Stimulated activated CD8-positive, alpha-beta memory T cell treated with anti-CD3 and anti-CD28 coated beads, Interleukin-15, amount 100 ng/mL, for 1 hour (primary cell): ENCODE data around the gene RTF2.
"Not testable (repeated sequence)": the region's sequence is repeated elsewhere in the genome, so short reads cannot be mapped to it uniquely, and the experiment has no call there.

Source experiments
- DNase-seq: peaks from one replicate; pipeline ENCODE4 v3.0.0-alpha.2; 2020; ENCODE audit warnings: low read depth

The RTF2 gene

DNA sequence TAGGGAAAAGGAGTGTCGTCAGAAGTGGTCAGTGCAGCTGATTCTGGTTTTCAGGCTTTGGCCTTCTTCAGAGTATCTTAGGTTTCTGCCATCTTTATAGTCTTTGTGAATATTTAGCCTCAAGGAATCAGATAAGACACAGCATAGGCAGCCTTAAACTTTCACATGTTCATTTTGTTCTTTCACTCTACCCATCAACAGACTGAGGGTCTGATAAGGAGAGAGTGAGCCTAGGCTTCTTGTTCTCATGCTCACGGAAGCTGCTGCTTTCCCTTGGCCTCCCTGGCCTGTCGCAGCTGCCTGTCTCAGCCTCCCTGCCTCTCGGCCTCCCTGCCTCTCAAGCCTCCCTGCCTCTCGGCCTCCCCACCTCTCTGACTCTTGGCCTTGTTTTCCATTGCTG, 20.1 kb downstream of the RTF2 start:
- DNase-seq = no peak

DNA sequence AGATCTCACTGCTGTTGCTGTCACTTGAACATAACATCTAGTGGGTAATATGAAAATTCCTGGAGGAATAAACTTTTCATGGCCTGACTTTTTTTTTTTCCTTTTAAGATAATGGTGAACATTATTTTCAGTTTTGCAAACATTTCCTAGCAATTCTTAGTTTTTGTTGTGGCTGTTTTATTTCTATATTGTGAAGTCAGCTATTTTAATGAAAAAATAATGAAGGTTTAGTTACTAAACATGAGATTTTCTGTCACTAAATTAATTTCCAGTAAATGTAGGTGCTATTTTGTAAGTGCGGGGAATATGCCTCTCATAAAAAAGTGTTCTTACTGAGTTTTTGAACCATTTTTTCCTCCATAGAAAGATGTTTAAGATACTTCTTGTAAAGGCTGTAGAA, 32.7 kb downstream of the RTF2 start:
- DNase-seq = no peak

DNA sequence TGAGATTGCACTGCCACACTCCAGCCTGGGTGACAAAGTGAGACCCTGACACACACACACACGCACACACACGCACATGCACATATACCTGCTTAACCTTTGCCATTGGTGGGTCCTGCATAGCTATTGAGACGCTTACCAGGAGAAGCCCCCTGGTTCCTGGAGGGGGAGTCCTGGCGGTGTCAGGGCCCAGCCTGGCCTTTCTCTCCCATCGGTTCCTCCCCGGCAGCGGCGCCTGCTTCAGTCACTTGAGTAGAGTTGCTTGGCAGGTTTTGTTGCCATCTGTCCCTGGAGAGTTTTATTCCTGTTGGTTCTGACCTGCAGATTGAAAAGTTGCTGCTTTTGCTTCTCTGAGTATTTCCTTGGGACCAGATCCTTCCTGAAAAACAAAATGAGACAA, 35.5 kb downstream of the RTF2 start:
- DNase-seq = no peak

DNA sequence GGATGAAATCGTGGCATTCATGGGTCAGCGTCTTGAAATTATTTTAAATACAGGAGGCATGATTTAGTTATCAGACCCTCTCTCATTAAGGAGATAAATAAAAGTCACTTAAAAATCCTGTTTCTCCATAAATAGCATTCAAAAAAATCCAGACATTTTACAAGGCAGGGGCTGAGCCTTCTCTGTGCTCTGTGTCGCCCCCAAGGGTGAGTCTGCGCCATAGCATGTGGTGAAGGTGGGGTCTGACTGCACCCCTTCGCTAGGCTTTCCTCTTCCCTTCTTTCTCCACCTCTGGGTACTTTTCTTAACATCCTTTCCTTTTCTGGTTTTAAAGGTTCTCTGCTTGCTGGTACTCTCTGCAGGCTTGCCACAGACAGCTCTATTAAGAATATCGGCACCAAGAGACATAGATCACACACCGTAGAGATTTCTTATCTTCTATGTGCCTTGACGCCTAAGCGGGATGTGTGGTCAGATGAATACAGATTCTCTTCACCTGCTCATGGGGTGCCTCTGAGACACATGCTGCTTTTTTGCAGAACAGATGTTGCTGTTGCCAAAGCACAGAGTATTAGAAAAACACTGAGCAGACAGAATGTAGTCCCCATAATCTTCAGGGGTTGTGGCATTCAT, 36.1 kb downstream of the RTF2 start:
- no peak for DNase-seq

DNA sequence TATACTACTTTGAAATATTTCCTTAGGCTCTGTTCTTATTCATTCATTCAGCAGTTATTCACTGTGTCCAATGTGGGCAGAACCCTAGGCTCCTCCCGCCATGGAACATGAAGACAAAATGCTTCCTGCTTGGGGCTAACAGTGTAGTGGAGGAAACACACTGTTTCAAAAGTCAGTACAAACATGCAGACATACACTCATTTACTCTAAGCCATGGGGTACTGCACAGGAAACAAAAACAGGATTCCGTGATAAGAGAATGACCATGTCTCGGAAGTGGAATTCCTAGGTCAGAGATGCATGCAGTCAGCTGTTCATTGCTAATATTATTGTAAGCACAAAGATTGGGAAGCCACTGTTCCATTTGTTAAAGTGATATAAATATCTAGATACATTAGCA, 37.7 kb downstream of the RTF2 start:
- no peak for DNase-seq

DNA sequence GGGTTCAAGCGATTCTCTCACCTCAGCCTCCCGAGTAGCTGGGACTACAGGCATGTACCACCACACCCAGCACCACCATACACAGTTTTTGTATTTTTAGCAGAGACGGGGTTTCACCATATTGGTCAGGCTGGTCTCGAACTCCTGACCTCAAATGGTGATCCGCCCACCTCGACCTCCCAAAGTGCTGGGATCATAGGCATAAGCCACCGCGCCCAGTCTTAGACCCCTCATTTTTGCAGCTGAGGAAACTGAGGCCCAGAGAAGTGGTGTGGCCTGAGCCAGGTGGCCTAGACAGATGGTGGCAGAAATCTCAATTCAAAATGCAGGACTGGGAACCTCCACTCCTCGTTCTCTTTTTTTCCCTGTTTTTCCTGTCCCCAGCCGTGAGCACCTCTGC, 43.5 kb downstream of the RTF2 start:
- no peak for DNase-seq

DNA sequence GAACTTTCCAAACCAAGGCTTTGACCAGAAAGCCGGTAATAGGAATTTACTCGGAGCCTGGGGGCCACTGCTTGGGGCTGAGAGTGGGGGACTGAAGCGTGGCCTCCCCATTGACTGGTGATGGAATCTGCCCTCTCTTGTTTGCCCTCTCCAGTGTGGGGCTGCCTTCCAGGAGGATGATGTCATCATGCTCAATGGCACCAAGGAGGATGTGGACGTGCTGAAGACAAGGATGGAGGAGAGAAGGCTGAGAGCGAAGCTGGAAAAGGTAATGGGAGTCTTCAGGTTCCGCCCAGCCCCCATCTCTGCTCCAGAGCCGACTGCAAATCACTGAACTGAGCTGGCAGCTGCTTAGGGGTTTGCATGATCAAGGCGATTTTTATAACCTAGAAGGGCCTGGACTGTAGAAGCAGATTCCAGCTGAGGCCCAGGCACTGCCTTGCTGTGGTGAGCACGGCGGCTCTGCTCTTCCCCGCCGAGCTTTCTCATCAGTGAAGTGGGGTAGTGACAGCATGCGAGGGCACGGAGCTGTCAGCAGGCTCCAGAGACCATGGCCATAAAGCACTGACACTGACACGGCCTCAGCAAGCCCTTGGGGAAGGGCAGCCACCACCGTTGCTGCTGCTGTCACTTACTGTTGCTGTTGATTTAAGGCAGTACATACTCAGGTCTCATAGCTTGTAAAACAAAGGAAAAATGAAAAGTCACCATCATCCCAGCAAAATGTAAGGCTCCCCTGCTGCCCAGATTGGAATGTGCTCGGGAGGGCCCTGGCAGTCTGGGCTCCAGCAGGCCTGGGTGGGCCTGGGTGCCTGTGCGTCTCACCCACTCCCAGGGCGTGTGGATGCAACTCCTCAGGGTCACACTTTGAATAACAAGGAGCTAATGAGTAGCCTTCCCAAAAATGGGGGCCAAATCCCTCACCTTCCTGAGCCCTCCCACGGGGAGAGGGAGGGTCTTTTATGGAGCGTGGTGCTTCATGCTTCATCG, 45.0 kb downstream of the RTF2 start:
- no peak for DNase-seq

DNA sequence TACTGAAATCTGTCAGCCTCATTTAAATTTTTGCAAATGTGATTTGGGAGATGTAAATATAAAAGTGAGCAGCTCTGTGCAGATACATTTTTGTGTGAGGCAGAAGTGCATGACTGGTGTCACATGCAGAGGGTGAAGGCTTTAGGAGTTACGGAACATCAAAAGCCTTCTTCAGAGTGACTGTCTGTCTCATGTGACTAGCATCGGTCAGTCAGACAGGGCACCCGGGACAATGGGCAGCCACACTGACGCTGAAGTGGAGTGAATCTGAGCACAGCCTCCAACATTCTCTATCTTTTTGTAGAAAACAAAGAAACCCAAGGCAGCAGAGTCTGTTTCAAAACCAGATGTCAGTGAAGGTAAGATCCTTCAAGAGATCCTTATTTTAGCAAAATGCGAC, 48.2 kb downstream of the RTF2 start:
- DNase-seq = no peak

DNA sequence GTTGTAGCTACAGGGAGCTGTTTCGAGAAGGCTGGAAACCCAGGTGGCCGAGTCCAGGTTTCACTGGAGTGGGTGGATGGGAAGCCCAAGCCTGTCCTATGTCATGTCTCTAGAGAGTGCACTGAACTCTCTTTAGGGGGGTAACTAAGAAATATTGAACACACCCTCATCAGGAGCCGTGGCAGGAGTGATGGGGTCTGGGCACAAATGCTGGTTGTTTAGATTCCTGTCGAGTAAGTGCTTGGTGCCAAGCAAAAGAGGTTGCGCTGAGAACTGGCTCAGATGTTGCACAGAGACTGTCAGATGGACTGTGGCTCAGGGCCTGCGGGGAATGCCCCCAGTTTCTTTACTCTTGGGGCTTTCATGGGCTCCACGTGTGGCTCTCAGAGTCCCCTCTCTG, 48.8 kb downstream of the RTF2 start:
- DNase-seq = no peak

DNA sequence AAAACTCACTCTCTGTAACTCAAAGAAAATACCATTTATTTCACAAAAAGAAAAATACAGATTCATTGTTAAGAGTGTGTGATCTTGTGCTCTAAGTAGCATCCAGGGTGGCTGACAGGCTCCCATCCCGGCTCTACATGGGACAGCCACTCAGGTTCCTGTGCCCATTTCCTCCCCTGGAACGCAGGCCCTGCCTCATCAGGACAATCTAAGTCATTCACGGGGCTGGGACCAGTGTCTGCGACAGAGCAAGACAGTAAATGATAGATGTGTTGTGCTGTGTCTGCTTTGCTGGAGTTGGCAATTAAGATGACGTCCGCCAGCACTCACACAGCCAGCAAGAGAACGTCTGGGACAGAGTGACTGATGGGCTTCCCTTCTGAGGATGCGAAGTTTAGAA, 49.2 kb downstream of the RTF2 start:
- DNase-seq = no peak

DNA sequence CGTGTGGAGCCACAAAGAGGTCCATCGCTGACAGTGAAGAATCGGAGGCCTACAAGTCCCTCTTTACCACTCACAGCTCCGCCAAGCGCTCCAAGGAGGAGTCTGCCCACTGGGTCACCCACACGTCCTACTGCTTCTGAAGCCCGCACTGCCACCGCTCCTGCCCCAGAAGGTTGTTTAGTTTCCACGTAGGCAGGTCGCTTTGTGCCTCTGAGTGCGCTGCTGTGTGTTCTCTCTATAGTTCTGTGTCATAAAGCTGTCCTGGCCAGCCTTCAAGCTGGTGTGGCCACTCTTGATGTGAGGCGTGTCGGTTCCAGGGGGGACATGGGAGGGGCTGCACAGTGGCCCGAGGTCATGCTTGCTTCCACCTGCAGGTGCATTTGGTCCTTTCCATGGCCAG, 49.7 kb downstream of the RTF2 start:
- DNase-seq = no peak

DNA sequence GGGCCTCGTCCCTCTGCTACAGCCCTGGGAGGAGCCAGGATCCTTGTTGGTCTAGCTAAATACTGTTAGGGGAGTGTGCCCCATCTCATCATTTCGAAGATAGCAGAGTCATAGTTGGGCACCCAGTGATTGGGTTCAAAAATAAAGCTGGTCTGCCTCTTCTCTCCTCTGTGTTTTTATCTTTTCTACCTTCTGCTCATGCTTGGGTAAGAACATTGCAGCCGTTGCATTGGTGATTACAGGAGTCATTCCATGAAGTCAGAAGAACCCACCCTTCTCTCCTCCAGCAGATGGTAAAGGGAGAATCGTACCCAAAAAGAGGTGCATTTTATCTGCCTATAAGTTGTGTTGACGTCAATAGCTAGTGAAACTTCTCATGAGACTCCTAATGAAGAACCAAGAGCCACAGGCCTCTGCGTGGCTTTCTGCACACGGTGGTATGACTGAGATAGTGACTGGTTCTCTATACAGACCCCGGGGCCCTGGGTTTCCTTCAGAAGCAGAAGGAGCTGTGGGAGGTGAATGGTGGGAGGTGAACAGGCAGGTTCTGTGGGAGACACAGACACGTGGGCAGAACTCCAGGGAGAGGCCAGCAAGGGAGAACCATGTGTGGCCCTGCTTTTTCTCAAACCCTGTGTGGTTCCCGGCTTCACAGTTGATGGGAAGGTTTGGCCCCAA, 50.4 kb downstream of the RTF2 start:
- no peak for DNase-seq

DNA sequence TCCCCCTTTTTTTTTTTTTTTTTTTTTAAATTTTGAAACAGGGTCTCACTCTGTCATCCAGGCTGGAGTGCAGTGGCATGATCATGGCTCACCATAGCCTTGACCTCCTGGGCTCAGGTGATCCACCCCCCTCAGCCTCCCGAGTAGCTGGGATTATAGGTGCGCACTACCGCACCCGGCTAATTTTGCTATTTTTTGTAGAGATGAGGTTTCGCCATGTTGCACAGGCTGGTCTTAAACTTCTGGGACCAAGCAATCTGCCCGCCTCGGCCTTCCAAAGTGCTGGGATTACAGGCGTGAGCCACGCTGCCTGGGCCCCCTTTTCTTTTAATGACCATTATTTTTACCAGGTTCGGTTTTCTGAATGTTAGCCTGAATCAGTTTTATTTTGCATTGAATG, 51.1 kb downstream of the RTF2 start:
- no peak for DNase-seq

DNA sequence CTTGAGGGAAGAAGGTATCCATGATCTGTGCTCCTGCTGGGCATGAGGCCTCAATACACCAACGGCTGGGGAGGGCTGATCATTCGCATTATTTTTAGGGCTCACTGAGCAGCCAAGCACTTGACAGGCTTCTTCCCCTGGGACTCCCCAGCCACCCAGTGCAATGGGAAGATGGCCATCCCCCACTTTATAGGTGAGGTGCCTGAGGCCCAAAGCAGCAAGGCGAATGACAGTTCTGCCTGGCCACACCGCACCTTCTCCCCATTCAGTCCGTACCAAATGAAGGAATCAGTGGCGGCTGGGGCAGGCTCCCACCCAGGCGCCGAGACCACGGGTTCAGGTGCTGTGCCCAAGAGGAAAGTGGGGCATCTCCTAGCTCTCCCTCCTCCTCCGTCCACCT, 51.8 kb downstream of the RTF2 start:
- DNase-seq = no peak

DNA sequence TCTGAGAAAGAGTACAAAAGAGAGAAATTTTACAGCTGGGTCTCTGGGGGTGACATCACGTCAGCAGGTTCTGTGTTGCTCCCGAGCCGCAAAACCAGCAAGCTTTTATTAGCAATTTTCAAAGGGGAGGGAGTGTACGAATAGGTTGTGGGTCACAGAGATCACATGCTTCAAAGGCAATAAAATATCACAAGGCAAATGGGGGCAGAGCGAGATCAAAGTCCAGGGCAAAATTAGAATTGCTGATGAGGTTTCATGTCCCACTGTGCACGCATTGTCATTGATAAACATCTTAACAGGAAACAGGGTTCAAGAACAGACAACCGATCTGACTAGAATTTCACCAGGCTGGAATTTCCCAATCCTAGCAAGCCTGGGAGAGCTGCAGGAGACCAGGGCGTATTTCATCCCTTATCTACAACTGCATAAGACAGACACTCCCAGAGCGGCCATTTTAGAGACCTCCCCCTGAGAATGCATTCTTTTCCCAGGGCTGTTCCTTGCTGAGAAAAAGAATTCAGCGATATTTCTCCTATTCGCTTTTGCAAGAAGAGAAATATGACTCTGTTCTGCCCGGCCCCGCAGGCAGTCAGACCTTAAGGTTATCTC, 52.4 kb downstream of the RTF2 start:
- not testable (repeated sequence) for DNase-seq

DNA sequence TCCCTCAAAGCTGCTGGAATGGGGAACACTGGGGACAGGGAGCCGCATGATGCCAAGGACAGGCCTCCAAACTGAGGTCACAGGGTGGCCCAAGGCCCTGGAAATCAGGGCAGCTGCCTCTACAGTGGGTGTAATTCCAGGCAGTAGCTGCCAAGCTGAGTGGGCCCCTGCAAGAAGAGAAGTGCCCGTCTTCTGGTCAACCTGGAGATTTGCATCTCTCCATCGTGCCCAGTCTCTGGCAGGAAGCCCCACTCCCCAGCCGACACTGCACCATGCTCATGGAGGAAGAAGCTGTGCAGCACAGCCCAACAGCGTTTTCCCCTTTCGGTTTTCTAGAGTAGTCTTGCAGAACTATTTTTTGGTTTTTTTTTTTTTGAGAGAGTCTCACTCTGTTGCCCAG, 53.9 kb downstream of the RTF2 start:
- no peak for DNase-seq

DNA sequence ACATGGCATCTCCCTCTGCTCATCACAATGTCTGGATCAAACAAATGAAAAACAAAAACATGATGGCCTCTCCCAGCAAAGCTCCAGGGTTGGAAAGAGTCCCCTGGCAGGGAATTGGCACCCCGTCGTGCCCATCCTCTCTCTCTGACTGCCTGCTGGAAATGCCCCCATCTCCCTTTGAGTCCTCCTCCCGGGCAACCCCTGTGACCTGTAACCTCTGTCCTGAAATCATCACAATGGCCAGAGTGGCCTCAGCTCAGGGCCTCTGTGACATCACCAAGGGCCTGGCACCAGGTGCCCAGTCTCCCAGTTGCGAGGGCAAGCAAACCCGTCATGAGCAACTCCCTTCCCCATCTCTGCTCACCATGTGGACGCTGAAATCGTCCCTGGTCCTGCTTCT, 56.0 kb downstream of the RTF2 start, which contains the start of gene FAM209A:
FAM209A (plus strand) TSS at position 301 of the 400 bp plus-strand sequence; CDS start at position 366, 65 bp downstream.
- DNase-seq = not testable (repeated sequence)

DNA sequence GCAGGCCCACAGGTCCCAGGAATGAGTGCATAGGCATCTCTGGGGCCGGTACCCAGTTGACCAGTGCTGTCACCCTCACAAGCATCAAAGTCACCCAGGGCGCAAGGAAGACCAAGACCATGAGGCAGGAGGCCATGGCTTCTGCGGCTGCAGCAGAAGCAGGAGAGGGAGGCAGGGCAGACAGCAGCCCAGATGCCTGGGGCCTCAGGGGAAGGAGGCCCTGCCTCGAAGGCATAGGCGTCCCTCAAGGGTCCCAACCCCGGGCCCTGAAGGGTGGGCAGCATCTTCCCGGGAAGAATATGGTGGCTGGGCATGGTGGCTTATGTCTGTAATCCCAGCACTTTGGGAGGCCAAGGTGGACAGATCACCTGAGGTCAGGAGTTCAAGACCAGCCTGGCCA, 59.1 kb downstream of the RTF2 start:
- no peak for DNase-seq

DNA sequence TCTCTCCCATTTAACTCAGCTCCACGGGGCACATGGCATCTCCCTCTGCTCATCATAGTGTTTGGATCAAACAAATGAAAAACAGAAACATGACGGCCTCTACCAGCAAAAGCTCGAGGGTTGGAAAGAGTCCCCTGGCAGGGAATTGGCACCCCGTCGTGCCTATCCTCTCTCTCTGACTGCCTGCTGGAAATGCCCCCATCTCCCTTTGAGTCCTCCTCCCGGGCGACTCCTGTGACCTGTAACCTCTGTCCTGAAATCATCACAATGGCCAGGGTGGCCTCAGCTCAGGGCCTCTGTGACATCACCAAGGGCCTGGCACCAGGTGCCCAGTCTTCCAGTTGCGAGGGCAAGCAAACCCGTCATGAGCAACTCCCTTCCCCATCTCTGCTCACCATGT, 64.5 kb downstream of the RTF2 start, which contains the start of gene FAM209B:
FAM209B (plus strand) TSS at position 301 of the 400 bp plus-strand sequence; CDS start at position 397, 96 bp downstream.
- not testable (repeated sequence) for DNase-seq

DNA sequence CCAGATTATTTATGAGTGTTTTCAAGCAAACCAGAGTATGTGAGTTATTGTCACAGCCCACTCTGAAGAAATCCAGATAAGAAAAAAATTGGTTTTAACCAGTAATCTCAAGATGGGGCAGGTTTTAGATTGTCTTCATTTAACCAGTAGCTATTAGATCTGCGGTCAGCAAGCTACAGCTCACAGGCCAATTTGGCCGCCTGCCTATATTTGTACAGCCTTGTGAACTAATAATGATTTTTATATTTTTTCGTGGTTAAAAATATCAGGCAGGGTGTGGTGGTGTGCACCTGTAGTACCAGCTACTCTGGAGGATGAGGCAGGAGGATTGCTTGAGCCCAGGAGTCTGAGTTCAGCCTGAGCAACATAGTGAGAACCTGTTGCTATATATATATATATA, 69.6 kb downstream of the RTF2 start:
- DNase-seq = no peak

DNA sequence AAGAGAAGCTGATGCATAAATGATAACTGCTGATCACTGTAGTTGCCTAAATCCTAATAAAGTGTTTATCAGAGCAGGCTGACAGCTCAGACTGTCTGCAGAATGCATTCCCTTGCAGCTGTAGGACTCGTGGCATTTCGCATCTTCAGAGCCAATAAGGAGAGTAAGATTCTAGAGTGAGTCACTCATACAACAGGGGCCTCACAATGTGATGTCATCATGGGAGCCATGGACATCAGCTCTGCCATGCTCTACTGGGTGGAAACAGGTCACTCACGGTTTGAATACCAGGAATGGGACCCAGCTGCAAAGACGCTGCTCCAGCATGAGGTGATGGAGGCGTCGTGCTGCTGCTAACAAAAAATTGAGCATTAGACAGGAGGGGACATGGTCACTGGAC, 72.0 kb downstream of the RTF2 start:
- DNase-seq = no peak

DNA sequence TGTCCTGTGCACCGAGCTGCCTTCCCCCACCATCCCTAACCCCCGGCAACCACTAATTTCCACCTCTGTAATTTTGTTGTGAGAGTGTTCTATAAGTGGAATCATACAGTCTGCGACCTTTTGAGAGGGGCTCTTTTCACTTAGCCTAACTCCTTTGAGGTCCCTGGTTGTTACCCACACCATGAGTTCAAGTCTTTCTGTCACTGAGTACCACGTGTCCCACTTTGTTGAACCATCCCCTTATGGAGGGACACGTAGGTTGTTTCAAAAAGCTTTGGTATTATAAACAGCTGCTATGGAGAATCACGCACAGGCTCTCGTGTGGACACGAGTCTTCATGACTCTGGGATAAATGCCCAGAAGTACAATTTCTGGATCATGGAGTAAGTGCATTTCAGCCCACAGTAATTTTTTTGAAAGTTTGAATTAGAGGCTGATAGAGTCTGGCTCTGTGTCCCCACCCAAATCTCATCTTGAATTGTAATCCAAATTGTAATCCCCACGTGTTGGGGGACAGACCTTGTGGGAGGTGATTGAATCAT, 74.1 kb downstream of the RTF2 start:
- no peak for DNase-seq
